Activated B cell treated with CpG ODN at 0.5 μM for 24 hours (primary cell): Measurements from ENCODE around the gene ADAMTS14. TPM values are rescaled to one million over a fixed set of nuclear protein-coding genes. Genes with fewer than 3 reads are reported as not detected.

Experiments used
- ATAC-seq: fragments of 200-7000 bp; cut with Tn5 transposase; one replicate; pipeline ENCODE4 v1.10.0; 2021; ENCODE audit warnings: low read depth, mild to moderate bottlenecking, moderate library complexity
- CTCF ChIA-PET: fragments of 350-600 bp; sonication (Branson Sonifier 250); formaldehyde crosslinking; loops from one replicate; lab custom pipeline; 2021; ENCODE audit warnings: antibody characterized with exemption; lab: Charles Lee
- POLR2A ChIA-PET: fragments of 350-600 bp; sonication (Branson Sonifier 250); formaldehyde crosslinking; loops from one replicate; lab custom pipeline; 2021; ENCODE audit warnings: antibody characterized with exemption; lab: Charles Lee
- DNase-seq: peaks from one replicate; pipeline ENCODE4 v3.0.0; 2022
- H3K27ac Mint-ChIP-seq: one replicate; pipeline ENCODE4 v1.8.0; 2020; ENCODE audit warnings: mixed read lengths
- H3K27me3 Mint-ChIP-seq: one replicate; pipeline ENCODE4 v1.8.0; 2021; ENCODE audit warnings: mixed read lengths
- H3K36me3 Mint-ChIP-seq: one replicate; pipeline ENCODE4 v1.8.0; 2021; ENCODE audit warnings: low read depth, mixed read lengths
- H3K4me1 Mint-ChIP-seq: one replicate; pipeline ENCODE4 v1.8.0; 2021; ENCODE audit warnings: mixed read lengths
- H3K4me3 Mint-ChIP-seq: one replicate; pipeline ENCODE4 v1.8.0; 2020; ENCODE audit warnings: mild to moderate bottlenecking, mixed read lengths
- H3K9me3 Mint-ChIP-seq: one replicate; pipeline ENCODE4 v1.8.0; 2020; ENCODE audit warnings: mixed read lengths
- CTCF ChIP-seq: fragments of 200-600 bp; IDR thresholded peaks from one replicate; pipeline ENCODE4 v1.8.0; 2022; ENCODE audit warnings: antibody characterized with exemption, mild to moderate bottlenecking
- intact Hi-C: fragments of 100-400 bp; cut with micrococcal nuclease; formaldehyde crosslinking; loops from one replicate; pipeline ENCODE4 v1.15.1; 2024
- total RNA-seq: library from RNA; stranded (reverse); gene quantifications from 2 replicates; pipeline ENCODE4 v1.2.3, GENCODE V29; 2022

ADAMTS14 gene
- total RNA-seq, 1 donor from 2014 or later, result 0.04 TPM

- no peak for ATAC-seq
- H3K9me3 Mint-ChIP-seq, result no peaks in the 10 kb centered on the region
- POLR2A ChIA-PET, result no interaction called here
Observed at GRCh38 chr10:70736525-70736924, 64.2 kb downstream of the ADAMTS14 start.

DNA sequence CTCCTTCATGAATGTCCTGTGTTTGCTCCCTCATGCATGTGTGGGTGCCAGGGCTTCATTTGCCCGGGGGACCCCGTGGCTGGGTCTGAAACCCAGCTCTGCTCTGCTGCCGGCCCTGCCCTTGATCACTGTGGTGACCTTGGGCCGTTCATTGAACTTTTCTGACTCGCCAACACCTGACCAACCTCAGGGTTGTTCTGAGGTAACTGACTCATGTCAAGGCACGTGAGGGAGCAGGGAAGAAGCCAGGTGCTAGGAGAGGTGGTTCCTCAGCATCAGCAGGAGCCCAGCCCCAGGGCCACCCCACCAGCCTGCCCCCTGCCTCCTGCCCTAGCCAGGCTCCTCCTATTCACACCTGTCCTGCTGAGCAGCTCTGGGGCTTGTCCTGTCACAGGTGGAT is 64.9 kb downstream of the ADAMTS14 start:
- Mint-ChIP-seq H3K4me3 (no peak overlapping the region), H3K27ac (no peak overlapping the region), H3K4me1 (no peaks in the 10 kb centered on the region), H3K9me3 (no peaks in the 10 kb centered on the region), H3K27me3 (peaks cover 3% of the 10 kb centered on the region), H3K36me3 (no peaks in the 10 kb centered on the region)
- DNase-seq (no peak), ATAC-seq (no peak)
- no peak for TF ChIP-seq CTCF
- ChIA-PET CTCF (no interaction called here), POLR2A (no interaction called here)
- intact Hi-C loops, result no loop called here

More at GRCh38 chr10:70736525-70736924, 64.2 kb downstream of the ADAMTS14 start:
- Mint-ChIP-seq H3K4me1 (no peaks in the 10 kb centered on the region), H3K36me3 (no peaks in the 10 kb centered on the region), H3K4me3 (no peak overlapping the region), H3K27ac (no peak overlapping the region), H3K27me3 (peaks cover 3% of the 10 kb centered on the region)
- no peak for DNase-seq
- no peak for TF ChIP-seq CTCF
- intact Hi-C loops, result no loop called here
- CTCF ChIA-PET, result no interaction called here

- POLR2A ChIA-PET, result no interaction called here
- CTCF ChIA-PET, result no interaction called here
- no peak for ATAC-seq
Observed at GRCh38 chr10:70738006-70738760, 65.9 kb downstream of the ADAMTS14 start.

GRCh38 chr10:70738761-70739121 is 66.4 kb downstream of the ADAMTS14 start:
- intact Hi-C loops, result no loop called here
- TF ChIP-seq CTCF, result no peak
- Mint-ChIP-seq H3K27me3 (peaks cover 3% of the 10 kb centered on the region), H3K4me1 (no peaks in the 10 kb centered on the region), H3K9me3 (no peaks in the 10 kb centered on the region), H3K4me3 (no peak overlapping the region), H3K27ac (no peak overlapping the region), H3K36me3 (no peaks in the 10 kb centered on the region)
- POLR2A ChIA-PET, result no interaction called here
- CTCF ChIA-PET, result no interaction called here
- no peak for ATAC-seq
- DNase-seq, result no peak

More at GRCh38 chr10:70738006-70738760, 65.9 kb downstream of the ADAMTS14 start:
- Mint-ChIP-seq H3K27ac (no peak overlapping the region), H3K4me3 (no peak overlapping the region), H3K9me3 (no peaks in the 10 kb centered on the region), H3K27me3 (peaks cover 3% of the 10 kb centered on the region), H3K4me1 (no peaks in the 10 kb centered on the region), H3K36me3 (no peaks in the 10 kb centered on the region)
- intact Hi-C loops, result no loop called here
- TF ChIP-seq CTCF, result no peak
- DNase-seq, result no peak

- Mint-ChIP-seq H3K9me3 (no peaks in the 10 kb centered on the region), H3K27me3 (peaks cover 3% of the 10 kb centered on the region), H3K4me3 (no peak overlapping the region), H3K27ac (no peak overlapping the region), H3K36me3 (no peaks in the 10 kb centered on the region), H3K4me1 (no peaks in the 10 kb centered on the region)
- ATAC-seq (no peak), DNase-seq (no peak)
- ChIA-PET POLR2A (no interaction called here), CTCF (no interaction called here)
- TF ChIP-seq CTCF, result no peak
- intact Hi-C loops, result no loop called here
Observed at GRCh38 chr10:70740406-70741288, 68.3 kb downstream of the ADAMTS14 start.
